Cardiac fibroblast (primary cell): Measurements from ENCODE around the gene NBPF1.
"Not testable (repeated sequence)": the region's sequence is repeated elsewhere in the genome, so short reads cannot be mapped to it uniquely, and the experiment has no call there.

Experiments used
- DNase-seq, 2 donors: peaks; one replicate each; pipeline versions ENCODE4 v3.0.0 to v3.0.0-alpha.2; 2010; ENCODE audit warnings: low read depth in 2 of 2
- H3K4me3 ChIP-seq, 2 donors: replicated peaks in 1 of 2; 1 replicate in 1 of 2; 2 replicates in 1 of 2; pipeline ENCODE4 v1.5.1; 2011; ENCODE audit warnings: low read depth in 2 of 2, low read length in 2 of 2, mild to moderate bottlenecking in 2 of 2, moderate library complexity in 1 of 2
- TF ChIP-seq, protein P1 (sequence below): IDR thresholded peaks from one replicate; pipeline ENCODE4 v1.5.1; 2011; ENCODE audit warnings: low read depth, mild to moderate bottlenecking, low read length, inconsistent platforms

Gene NBPF1

DNA sequence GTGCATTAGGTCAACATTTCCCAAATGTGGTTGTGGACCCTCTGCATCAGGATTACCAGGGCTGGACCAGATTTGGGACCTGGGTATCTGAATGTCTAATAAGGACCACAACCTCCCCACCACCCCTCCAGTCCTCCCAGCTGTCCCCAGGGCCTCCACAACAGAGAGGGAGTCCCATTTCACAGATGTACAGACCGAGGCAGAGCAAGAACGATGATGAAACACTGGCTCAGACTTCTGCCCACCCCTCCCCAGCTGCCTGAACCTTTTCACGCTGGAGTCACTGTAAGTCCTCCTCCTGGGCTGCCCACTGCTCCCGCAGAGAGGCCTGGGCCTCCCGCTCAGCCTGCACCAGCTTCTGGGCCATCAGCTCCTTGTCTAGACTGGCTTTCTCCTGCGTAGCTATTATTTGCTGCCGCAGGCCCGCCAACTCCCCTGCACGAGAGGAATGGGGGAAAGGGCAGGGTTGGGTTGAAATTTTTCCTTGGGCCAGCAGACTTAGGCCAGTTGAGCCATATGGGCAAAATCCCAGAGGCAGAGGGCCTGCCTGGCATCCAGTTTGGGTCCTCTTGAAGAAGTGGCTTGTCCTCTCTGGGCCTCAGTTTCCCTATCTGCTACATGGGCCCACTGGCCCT is 8.4 kb upstream of the NBPF1 start:
- H3K4me3 ChIP-seq, DNase-seq: not testable (repeated sequence)
- TF ChIP-seq, protein P1, sequence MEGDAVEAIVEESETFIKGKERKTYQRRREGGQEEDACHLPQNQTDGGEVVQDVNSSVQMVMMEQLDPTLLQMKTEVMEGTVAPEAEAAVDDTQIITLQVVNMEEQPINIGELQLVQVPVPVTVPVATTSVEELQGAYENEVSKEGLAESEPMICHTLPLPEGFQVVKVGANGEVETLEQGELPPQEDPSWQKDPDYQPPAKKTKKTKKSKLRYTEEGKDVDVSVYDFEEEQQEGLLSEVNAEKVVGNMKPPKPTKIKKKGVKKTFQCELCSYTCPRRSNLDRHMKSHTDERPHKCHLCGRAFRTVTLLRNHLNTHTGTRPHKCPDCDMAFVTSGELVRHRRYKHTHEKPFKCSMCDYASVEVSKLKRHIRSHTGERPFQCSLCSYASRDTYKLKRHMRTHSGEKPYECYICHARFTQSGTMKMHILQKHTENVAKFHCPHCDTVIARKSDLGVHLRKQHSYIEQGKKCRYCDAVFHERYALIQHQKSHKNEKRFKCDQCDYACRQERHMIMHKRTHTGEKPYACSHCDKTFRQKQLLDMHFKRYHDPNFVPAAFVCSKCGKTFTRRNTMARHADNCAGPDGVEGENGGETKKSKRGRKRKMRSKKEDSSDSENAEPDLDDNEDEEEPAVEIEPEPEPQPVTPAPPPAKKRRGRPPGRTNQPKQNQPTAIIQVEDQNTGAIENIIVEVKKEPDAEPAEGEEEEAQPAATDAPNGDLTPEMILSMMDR: peak; percentile 1

DNA sequence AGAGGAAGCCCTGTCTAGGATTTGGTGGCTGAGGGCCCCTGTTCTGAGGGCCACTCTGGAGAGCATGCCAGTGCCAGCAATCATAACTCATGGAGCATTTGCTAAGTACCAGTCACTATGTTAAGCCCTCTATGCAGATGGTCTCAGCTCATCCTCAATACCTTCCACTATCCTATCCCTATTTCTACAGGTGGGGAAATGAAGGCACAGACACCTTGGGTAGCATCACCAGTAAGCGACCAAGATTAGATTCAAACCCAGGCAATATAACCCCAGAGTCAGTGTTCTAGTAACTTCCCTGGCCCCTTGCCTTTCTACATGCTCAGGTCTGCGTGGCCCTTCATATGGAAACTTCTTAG is 7.9 kb upstream of the NBPF1 start:
- TF ChIP-seq, protein P1: no peak
- no peak for DNase-seq
- H3K4me3 ChIP-seq: no peak overlapping the region

DNA sequence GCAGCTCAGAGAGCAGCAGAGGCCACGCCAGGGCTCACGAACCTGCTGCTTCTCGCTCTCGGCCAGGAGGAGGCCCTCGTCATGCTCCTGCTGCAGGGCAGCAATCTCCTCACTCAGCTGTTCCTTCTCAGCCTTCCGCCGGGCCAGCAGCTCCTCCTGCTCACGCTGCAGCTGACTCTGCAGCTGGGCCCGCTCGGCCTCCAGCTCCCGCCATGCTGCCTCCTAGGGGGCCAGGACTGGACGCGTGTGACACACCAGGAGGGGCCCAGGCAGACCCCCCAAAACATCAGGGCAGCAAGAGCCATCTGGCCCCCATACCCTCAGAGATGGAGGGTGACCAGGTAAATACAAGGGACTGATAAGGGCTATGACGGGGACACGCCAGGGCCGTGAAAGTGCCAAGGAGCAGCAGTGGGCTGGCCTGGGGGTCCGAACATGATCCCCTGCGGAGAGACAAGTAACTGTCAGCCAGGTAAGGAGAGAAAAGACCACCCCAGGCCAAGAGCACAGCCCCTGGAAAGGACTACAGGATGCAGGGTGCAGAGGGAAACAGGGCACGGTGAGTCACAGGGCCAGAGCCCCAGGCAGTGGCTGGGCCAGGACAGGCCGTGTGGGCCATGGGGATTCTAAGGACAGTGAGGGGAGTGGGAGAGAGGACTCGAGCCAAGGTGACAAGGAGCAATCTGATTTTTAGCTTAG is 6.6 kb upstream of the NBPF1 start:
- H3K4me3 ChIP-seq, DNase-seq: not testable (repeated sequence)

DNA sequence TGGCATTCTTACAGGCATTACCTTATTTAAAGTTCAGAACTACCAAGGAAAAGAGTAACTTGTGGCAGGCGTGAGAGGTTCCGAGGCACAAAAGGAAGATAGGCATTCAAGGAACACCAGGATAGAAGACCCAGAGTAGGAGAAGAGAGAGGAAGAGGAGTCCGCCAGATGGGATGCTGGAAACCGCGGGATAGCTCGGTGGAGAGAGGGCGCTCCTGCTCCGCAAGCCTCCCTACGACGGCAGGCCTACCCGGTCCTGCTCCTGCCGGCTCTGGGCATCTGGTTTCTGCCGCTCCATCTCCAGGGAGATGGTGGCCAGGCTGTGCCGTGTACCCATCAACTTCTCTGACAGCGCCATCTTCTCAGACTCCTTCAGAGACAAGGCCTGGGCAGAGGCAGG is 5.4 kb upstream of the NBPF1 start:
- TF ChIP-seq, protein P1: no peak
- no peak for DNase-seq
- no peak overlapping the region for H3K4me3 ChIP-seq

DNA sequence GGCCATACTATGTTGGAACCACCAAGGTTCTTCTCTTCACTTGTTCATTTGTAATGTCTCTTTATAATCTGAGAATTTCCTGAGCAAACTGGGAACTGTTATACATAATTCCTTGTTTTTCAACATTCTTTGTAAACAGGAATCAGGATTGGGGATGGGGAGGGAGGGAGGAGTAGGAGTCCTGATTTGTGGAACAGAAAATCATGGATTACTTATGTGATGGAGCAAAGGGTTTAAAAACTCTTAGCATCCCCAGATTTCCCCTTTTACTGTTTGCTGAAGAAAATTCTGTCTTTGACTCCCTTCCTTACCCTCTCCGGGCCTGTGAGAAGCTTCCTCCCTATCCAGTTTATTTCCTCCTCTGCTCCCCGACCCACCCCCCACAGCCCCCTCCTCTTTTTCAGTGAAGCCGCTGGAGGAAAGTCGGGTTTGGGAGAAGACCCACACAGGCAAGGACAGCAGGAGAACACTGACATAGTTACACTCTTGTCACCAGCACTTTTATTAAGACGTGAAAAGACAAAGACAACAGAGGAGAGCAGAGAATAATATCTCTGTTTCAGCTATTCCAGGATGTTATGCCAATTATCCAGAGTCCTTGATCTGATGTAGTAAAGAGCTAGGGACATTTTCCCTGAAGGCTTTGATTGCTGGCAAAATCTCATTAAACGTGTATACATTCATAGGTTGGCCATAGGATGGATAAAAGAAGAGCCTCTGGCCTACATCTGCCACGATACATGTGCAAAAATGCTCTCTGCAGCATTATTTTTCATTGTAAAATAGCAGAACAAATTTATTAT is 4.6 kb upstream of the NBPF1 start:
- H3K4me3 ChIP-seq: no peak overlapping the region
- TF ChIP-seq, protein P1: no peak
- no peak for DNase-seq

DNA sequence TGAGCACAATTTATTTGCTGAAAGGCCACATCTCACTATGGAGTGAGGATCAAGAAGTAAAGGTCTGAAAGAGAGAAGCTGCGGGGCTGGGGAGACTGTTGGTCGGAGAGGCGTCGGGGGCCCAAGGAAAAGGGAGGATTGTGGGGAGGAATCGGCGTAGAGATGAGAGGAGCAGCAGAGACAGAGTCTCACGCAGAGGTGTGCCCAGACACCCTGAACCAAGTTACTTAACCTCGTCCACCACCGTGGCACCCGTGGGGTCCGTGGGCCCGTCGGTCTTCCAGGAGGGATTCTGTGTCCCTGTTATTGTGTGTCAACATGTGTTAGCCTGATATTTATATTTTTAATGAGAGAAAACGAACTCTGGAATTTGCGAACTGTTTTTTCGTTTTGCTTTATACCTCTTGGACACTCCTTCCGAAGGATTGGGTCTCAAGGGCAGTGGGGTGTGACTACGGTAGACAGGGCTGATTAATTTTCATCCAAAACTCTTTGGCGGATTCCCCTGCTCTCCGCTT is 3.8 kb upstream of the NBPF1 start:
- H3K4me3 ChIP-seq: no peak overlapping the region
- no peak for DNase-seq
- TF ChIP-seq, protein P1: no peak
